ENCODE results near the gene CFAP141.

Gene CFAP141

DNA sequence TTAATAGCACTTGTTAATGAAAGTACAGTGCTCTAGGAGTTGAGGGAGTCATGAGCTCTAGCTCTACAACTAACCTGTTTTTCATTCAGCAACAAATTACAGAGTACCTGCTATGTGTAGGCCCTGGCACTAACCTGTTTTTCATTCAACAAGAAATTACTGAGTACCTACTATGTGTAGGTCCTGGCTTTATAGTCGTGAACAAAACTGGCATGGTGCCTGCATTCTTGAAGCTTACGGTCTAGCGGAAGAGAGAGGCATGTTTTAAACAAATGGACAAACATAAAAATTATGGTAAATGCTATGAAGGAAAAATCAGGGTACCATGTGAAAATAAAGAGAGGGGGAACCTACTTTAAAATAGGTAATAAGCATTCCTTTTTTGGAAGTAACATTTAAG, 12.4 kb upstream of the CFAP141 start:
- ChIA-PET POLR2A (no interaction called here), CTCF (interaction anchor here (0.6 to 2.3 kb wide), 9 partner anchors 10 to 223 kb away, joined by 3 to 13 read pairs (median 3); partner anchors contain the start of genes ATP8B2 and IL6R)
- no peak overlapping the region for H3K27ac ChIP-seq (ENCODE audit: extremely low read depth, low read depth, low read length)
- no peaks in the 10 kb centered on the region for H3K9me3 ChIP-seq (ENCODE audit: control insufficient read depth, insufficient read depth, low read depth, low read length)
- H3K36me3 ChIP-seq (ENCODE audit: control insufficient read depth in 2 of 2, insufficient read depth in 1 of 2, low read length in 2 of 2) = peaks cover 42 to 48% of the 10 kb centered on the region in 2 experiments
- TF ChIP-seq, protein P1, sequence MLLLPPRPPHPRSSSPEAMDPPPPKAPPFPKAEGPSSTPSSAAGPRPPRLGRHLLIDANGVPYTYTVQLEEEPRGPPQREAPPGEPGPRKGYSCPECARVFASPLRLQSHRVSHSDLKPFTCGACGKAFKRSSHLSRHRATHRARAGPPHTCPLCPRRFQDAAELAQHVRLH (tag by site-specific recombination; IDR thresholded peaks at IDR 0.05) = no peak
- TF ChIP-seq GLIS2 (tag by site-specific recombination; IDR thresholded peaks at IDR 0.05) (no peak), ZNF274 (IDR thresholded peaks at IDR 0.05; ENCODE audit: low read length) (no peak), ZNF274 (tag by site-specific recombination; IDR thresholded peaks at IDR 0.05; ENCODE audit: borderline replicate concordance) (no peak), ZNF184 (tag by site-specific recombination; IDR thresholded peaks at IDR 0.05) (no peak), ZNF626 (tag by site-specific recombination; IDR thresholded peaks at IDR 0.05) (no peak), ZNF202 (tag by site-specific recombination; IDR thresholded peaks at IDR 0.05; ENCODE audit: borderline replicate concordance) (no peak), ZNF785 (tag by site-specific recombination; IDR thresholded peaks at IDR 0.05) (no peak), ZNF292 (tag by site-specific recombination; IDR thresholded peaks at IDR 0.05; ENCODE audit: borderline replicate concordance, low read depth) (no peak), ZNF404 (tag by site-specific recombination; IDR thresholded peaks at IDR 0.05) (no peak), ZNF169 (tag by site-specific recombination; IDR thresholded peaks at IDR 0.05) (no peak), ZNF664 (tag by site-specific recombination; IDR thresholded peaks at IDR 0.05) (no peak), ZFP41 (tag by site-specific recombination; IDR thresholded peaks at IDR 0.05; ENCODE audit: borderline replicate concordance) (no peak), KLF10 (tag by site-specific recombination; IDR thresholded peaks at IDR 0.05) (no peak)
- TF ChIP-seq, protein P2, sequence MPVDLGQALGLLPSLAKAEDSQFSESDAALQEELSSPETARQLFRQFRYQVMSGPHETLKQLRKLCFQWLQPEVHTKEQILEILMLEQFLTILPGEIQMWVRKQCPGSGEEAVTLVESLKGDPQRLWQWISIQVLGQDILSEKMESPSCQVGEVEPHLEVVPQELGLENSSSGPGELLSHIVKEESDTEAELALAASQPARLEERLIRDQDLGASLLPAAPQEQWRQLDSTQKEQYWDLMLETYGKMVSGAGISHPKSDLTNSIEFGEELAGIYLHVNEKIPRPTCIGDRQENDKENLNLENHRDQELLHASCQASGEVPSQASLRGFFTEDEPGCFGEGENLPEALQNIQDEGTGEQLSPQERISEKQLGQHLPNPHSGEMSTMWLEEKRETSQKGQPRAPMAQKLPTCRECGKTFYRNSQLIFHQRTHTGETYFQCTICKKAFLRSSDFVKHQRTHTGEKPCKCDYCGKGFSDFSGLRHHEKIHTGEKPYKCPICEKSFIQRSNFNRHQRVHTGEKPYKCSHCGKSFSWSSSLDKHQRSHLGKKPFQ (tag by site-specific recombination; IDR thresholded peaks at IDR 0.05) = no peak
- TF ChIP-seq, protein P3, sequence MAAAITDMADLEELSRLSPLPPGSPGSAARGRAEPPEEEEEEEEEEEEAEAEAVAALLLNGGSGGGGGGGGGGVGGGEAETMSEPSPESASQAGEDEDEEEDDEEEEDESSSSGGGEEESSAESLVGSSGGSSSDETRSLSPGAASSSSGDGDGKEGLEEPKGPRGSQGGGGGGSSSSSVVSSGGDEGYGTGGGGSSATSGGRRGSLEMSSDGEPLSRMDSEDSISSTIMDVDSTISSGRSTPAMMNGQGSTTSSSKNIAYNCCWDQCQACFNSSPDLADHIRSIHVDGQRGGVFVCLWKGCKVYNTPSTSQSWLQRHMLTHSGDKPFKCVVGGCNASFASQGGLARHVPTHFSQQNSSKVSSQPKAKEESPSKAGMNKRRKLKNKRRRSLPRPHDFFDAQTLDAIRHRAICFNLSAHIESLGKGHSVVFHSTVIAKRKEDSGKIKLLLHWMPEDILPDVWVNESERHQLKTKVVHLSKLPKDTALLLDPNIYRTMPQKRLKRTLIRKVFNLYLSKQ (tag by site-specific recombination; IDR thresholded peaks at IDR 0.05; ENCODE audit: borderline replicate concordance) = no peak
- TF ChIP-seq, protein P4, sequence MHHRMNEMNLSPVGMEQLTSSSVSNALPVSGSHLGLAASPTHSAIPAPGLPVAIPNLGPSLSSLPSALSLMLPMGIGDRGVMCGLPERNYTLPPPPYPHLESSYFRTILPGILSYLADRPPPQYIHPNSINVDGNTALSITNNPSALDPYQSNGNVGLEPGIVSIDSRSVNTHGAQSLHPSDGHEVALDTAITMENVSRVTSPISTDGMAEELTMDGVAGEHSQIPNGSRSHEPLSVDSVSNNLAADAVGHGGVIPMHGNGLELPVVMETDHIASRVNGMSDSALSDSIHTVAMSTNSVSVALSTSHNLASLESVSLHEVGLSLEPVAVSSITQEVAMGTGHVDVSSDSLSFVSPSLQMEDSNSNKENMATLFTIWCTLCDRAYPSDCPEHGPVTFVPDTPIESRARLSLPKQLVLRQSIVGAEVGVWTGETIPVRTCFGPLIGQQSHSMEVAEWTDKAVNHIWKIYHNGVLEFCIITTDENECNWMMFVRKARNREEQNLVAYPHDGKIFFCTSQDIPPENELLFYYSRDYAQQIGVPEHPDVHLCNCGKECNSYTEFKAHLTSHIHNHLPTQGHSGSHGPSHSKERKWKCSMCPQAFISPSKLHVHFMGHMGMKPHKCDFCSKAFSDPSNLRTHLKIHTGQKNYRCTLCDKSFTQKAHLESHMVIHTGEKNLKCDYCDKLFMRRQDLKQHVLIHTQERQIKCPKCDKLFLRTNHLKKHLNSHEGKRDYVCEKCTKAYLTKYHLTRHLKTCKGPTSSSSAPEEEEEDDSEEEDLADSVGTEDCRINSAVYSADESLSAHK (tag by site-specific recombination; IDR thresholded peaks at IDR 0.05) = no peak
- H3K4me3 ChIP-seq (ENCODE audit: low read depth, low read length) = no peak overlapping the region
- no peaks in the 10 kb centered on the region for H3K4me1 ChIP-seq (ENCODE audit: control insufficient read depth, insufficient read depth, low read length)

DNA sequence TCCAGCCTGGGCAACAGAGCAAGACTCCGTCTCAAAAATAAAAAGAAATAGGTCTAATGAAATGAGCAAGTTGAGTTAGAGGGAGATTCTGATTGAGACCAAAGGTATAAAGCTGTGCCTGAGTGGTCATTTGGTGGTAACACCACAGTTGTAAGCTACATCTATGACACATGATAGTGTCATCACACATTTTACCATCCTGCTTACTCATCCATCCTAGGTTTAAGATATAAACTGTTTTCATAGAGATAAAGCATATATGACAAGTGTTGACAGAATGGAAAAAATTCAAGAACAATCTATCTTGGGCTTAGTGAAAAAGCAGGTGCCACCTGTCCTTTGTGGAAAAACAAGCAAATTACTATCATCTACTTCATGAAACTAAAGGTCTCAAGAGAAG, 7.1 kb upstream of the CFAP141 start:
- no peaks in the 10 kb centered on the region for H3K4me1 ChIP-seq (ENCODE audit: control insufficient read depth, insufficient read depth, low read length)
- CTCF ChIA-PET = interaction anchor here (0.6 to 2.2 kb wide), 3 partner anchors 11 to 343 kb away, joined by 3 to 6 read pairs (median 4); no protein-coding TSS in a partner anchor
- H3K9me3 ChIP-seq (ENCODE audit: control insufficient read depth, insufficient read depth, low read depth, low read length) = no peaks in the 10 kb centered on the region
- POLR2A ChIA-PET = interaction anchor here (1.1 kb wide), 1 partner anchor 39 kb away, joined by 3 read pairs; no protein-coding TSS in a partner anchor
- H3K36me3 ChIP-seq (ENCODE audit: control insufficient read depth in 2 of 2, insufficient read depth in 1 of 2, low read length in 2 of 2) = peaks cover 82 to 89% of the 10 kb centered on the region in 2 experiments
- H3K4me3 ChIP-seq (ENCODE audit: low read depth, low read length) = no peak overlapping the region
- no peak overlapping the region for H3K27ac ChIP-seq (ENCODE audit: extremely low read depth, low read depth, low read length)
- TF ChIP-seq ZBTB21 (tag by site-specific recombination; IDR thresholded peaks at IDR 0.05) (no peak), ZNF175 (tag by site-specific recombination; IDR thresholded peaks at IDR 0.05) (no peak)
- TF ChIP-seq, protein P5, sequence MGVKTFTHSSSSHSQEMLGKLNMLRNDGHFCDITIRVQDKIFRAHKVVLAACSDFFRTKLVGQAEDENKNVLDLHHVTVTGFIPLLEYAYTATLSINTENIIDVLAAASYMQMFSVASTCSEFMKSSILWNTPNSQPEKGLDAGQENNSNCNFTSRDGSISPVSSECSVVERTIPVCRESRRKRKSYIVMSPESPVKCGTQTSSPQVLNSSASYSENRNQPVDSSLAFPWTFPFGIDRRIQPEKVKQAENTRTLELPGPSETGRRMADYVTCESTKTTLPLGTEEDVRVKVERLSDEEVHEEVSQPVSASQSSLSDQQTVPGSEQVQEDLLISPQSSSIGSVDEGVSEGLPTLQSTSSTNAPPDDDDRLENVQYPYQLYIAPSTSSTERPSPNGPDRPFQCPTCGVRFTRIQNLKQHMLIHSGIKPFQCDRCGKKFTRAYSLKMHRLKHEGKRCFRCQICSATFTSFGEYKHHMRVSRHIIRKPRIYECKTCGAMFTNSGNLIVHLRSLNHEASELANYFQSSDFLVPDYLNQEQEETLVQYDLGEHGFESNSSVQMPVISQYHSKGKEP (tag by site-specific recombination; IDR thresholded peaks at IDR 0.05) = no peak
- TF ChIP-seq, protein P6, sequence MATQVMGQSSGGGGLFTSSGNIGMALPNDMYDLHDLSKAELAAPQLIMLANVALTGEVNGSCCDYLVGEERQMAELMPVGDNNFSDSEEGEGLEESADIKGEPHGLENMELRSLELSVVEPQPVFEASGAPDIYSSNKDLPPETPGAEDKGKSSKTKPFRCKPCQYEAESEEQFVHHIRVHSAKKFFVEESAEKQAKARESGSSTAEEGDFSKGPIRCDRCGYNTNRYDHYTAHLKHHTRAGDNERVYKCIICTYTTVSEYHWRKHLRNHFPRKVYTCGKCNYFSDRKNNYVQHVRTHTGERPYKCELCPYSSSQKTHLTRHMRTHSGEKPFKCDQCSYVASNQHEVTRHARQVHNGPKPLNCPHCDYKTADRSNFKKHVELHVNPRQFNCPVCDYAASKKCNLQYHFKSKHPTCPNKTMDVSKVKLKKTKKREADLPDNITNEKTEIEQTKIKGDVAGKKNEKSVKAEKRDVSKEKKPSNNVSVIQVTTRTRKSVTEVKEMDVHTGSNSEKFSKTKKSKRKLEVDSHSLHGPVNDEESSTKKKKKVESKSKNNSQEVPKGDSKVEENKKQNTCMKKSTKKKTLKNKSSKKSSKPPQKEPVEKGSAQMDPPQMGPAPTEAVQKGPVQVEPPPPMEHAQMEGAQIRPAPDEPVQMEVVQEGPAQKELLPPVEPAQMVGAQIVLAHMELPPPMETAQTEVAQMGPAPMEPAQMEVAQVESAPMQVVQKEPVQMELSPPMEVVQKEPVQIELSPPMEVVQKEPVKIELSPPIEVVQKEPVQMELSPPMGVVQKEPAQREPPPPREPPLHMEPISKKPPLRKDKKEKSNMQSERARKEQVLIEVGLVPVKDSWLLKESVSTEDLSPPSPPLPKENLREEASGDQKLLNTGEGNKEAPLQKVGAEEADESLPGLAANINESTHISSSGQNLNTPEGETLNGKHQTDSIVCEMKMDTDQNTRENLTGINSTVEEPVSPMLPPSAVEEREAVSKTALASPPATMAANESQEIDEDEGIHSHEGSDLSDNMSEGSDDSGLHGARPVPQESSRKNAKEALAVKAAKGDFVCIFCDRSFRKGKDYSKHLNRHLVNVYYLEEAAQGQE (tag by site-specific recombination; IDR thresholded peaks at IDR 0.05) = no peak
- TF ChIP-seq, protein P7, sequence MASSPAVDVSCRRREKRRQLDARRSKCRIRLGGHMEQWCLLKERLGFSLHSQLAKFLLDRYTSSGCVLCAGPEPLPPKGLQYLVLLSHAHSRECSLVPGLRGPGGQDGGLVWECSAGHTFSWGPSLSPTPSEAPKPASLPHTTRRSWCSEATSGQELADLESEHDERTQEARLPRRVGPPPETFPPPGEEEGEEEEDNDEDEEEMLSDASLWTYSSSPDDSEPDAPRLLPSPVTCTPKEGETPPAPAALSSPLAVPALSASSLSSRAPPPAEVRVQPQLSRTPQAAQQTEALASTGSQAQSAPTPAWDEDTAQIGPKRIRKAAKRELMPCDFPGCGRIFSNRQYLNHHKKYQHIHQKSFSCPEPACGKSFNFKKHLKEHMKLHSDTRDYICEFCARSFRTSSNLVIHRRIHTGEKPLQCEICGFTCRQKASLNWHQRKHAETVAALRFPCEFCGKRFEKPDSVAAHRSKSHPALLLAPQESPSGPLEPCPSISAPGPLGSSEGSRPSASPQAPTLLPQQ (tag by site-specific recombination; IDR thresholded peaks at IDR 0.05) = no peak
